GM23338 (cell line): ENCODE measurements around the gene FN3KRP. TPM values are rescaled to one million over a fixed set of nuclear protein-coding genes. Genes with fewer than 3 reads are reported as not detected.

Source experiments
- CREB1 ChIP-seq: fragments of 250-450 bp; sonication (Bioruptor Pico); IDR thresholded peaks from 2 replicates; pipeline ENCODE4 v1.5.0; 2020; ENCODE audit warnings: low read depth, mild to moderate bottlenecking, moderate library complexity
- CTCF ChIP-seq, 2 experiments: fragments of 200-600 bp in 1 of 2; sonication (generic) in 1 of 2; conservative IDR thresholded peaks; 2 replicates each; pipeline versions ENCODE4 v1.5.1 to v1.6.1; 2016 to 2017; ENCODE audit warnings: antibody characterized with exemption in 2 of 2, low read depth in 2 of 2, mild to moderate bottlenecking in 2 of 2, moderate library complexity in 1 of 2
- EZH2 ChIP-seq: fragments of 200-600 bp; sonication (generic); IDR thresholded peaks from one replicate; pipeline ENCODE4 v1.8.0; 2017; ENCODE audit warnings: antibody characterized with exemption, mild to moderate bottlenecking, low read depth; ENCODE audit not compliant: unreplicated experiment
- EZH2phosphoT487 ChIP-seq: fragments of 200-600 bp; sonication (generic); IDR thresholded peaks from one replicate; pipeline ENCODE4 v1.8.1; 2018; ENCODE audit warnings: antibody characterized with exemption; ENCODE audit not compliant: unreplicated experiment
- JUNB ChIP-seq: IDR thresholded peaks from one replicate; pipeline ENCODE4 v1.6.1; 2016; ENCODE audit warnings: antibody characterized with exemption; ENCODE audit not compliant: unreplicated experiment
- NANOG ChIP-seq: IDR thresholded peaks from 2 replicates; pipeline ENCODE4 v1.6.1; 2016; ENCODE audit warnings: antibody characterized with exemption, borderline replicate concordance
- POLR2AphosphoS5 ChIP-seq: IDR thresholded peaks from 2 replicates; pipeline ENCODE4 v1.6.1; 2016; ENCODE audit warnings: antibody characterized with exemption, low read depth
- ZNF462 ChIP-seq: fragments of 250-450 bp; sonication (Bioruptor Pico); IDR thresholded peaks from 2 replicates; pipeline ENCODE4 v1.5.0; 2020; ENCODE audit warnings: mild to moderate bottlenecking, moderate library complexity
- polyA plus RNA-seq: library from polyadenylated mRNA; unstranded; fragments of >200 nt; fragmentation: Nextera tagmentation; extraction: Ambion mirVana; gene quantifications from 2 replicates; pipeline ENCODE4 v1.2.1, GENCODE V29; 2016
- total RNA-seq: library from RNA; depleted of rRNA; stranded (reverse); fragments of >200 nt; shearing (Covaris generic); gene quantifications from 2 replicates; pipeline ENCODE4 v1.2.3, GENCODE V29; 2014

Gene FN3KRP
- total and polyA plus RNA-seq, 2 experiments from 2014 or later: 15.9 to 16.7 TPM

- TF ChIP-seq ZNF462 (no peak), CREB1 (CRISPR knock-in tag) (no peak), EZH2phosphoT487 (no peak), EZH2 (no peak), POLR2AphosphoS5 (no peak), JUNB (no peak), NANOG (no peak), CTCF (conservative IDR thresholded peaks at IDR 0.05; ENCODE audit: low read depth in 2 of 2) (no peak)
Measured at GRCh38 chr17:82752371-82753200, 36.1 kb downstream of the FN3KRP start (continued).
